Erythroblast (primary cell): ENCODE measurements around the gene C17orf75.

Experiments used
- GATA1 ChIP-seq: IDR thresholded peaks from 2 replicates; pipeline ENCODE4 v1.6.1; 2011; ENCODE audit warnings: low read depth, mild to moderate bottlenecking, control low read depth, low read length, moderate library complexity
- POLR2A ChIP-seq: IDR thresholded peaks from 2 replicates; pipeline ENCODE4 v1.6.1; 2011; ENCODE audit warnings: mild to moderate bottlenecking, low read length

GRCh38 chr17:32330147-32330546 is 11.8 kb downstream of the C17orf75 start:
- no peak for TF ChIP-seq POLR2A
- no peak for TF ChIP-seq GATA1
